IMR-90 (cell line): ENCODE data around the gene EYS. TPM values are rescaled to one million over a fixed set of nuclear protein-coding genes. Genes with fewer than 3 reads are reported as not detected.

Source experiments
- ATAC-seq: fragments of 200-7000 bp; cut with Tn5 transposase; 2 replicates; pipeline ENCODE4 v1.9.1; 2020; ENCODE audit warnings: low read depth, mild to moderate bottlenecking, moderate library complexity
- BruUV-seq: library from RNA; stranded (reverse); fragments of 400-500 nt; replicated peaks from 2 replicates; lab custom pipeline; 2021; lab: Mats Ljungman, UMichigan
- CTCF ChIA-PET: fragments of 300-600 bp; formaldehyde crosslinking; extraction: SDS; loops from one replicate; lab custom pipeline; 2021; ENCODE audit warnings: antibody characterized with exemption; lab: Yijun Ruan, JAX
- POLR2A ChIA-PET: fragments of 300-600 bp; sonication (Branson Sonifier 250); formaldehyde crosslinking; loops from one replicate; lab custom pipeline; 2022; ENCODE audit warnings: antibody characterized with exemption; ENCODE audit not compliant: unreplicated experiment; lab: Charles Lee
- DNase-seq: peaks from one replicate; pipeline ENCODE4 v3.0.0; 2013
- H2AFZ ChIP-seq: replicated peaks from 2 replicates; pipeline ENCODE3; 2013; ENCODE audit warnings: low read length, mild to moderate bottlenecking; ENCODE audit not compliant: poor library complexity
- H2AK5ac ChIP-seq: 2 replicates; pipeline ENCODE4 v1.6.1; 2013; ENCODE audit warnings: low read depth, low read length, inconsistent platforms
- H2AK9ac ChIP-seq: replicated peaks from 2 replicates; pipeline ENCODE3; 2013; ENCODE audit warnings: mild to moderate bottlenecking, low read depth, low read length, moderate library complexity; ENCODE audit not compliant: poor library complexity
- H2BK120ac ChIP-seq: 2 replicates; pipeline ENCODE4 v1.6.1; 2013; ENCODE audit warnings: low read depth, low read length, inconsistent platforms
- H2BK15ac ChIP-seq: 3 replicates; pipeline ENCODE4 v1.6.1; 2013; ENCODE audit warnings: low read depth, low read length, inconsistent platforms
- H2BK20ac ChIP-seq: 2 replicates; pipeline ENCODE4 v1.6.1; 2013; ENCODE audit warnings: low read depth, mild to moderate bottlenecking, inconsistent platforms, low read length, moderate library complexity
- H2BK5ac ChIP-seq: 2 replicates; pipeline ENCODE4 v1.6.1; 2013; ENCODE audit warnings: mild to moderate bottlenecking, low read depth, low read length, inconsistent platforms; ENCODE audit not compliant: poor library complexity, severe bottlenecking
- H3K14ac ChIP-seq: replicated peaks from 2 replicates; pipeline ENCODE4 v1.6.1; 2013; ENCODE audit warnings: low read depth, low read length, inconsistent platforms
- H3K18ac ChIP-seq: 2 replicates; pipeline ENCODE4 v1.6.1; 2013; ENCODE audit warnings: low read depth, low read length, control low read depth
- H3K23ac ChIP-seq: 2 replicates; pipeline ENCODE4 v1.6.1; 2013; ENCODE audit warnings: low read depth, low read length, inconsistent platforms
- H3K27ac ChIP-seq: 2 replicates; pipeline ENCODE4 v1.5.1; 2013; ENCODE audit warnings: mild to moderate bottlenecking, control low read depth, low read length; ENCODE audit not compliant: insufficient read depth
- H3K27me3 ChIP-seq: 2 replicates; pipeline ENCODE4 v1.6.1; 2013; ENCODE audit warnings: low read length; ENCODE audit not compliant: control insufficient read depth, insufficient read depth
- H3K36me3 ChIP-seq: 2 replicates; pipeline ENCODE4 v1.6.1; 2013; ENCODE audit warnings: low read length, mixed read lengths; ENCODE audit not compliant: control insufficient read depth, insufficient read depth
- H3K4ac ChIP-seq: 2 replicates; pipeline ENCODE4 v1.6.1; 2013; ENCODE audit warnings: low read depth, low read length, inconsistent platforms
- H3K4me1 ChIP-seq: 2 replicates; pipeline ENCODE4 v1.6.1; 2013; ENCODE audit warnings: low read length, mixed read lengths; ENCODE audit not compliant: control insufficient read depth, insufficient read depth
- H3K4me2 ChIP-seq: 2 replicates; pipeline ENCODE4 v1.6.1; 2013; ENCODE audit warnings: low read depth, mild to moderate bottlenecking, control low read depth, low read length, moderate library complexity
- H3K4me3 ChIP-seq: 2 replicates; pipeline ENCODE4 v1.5.1; 2013; ENCODE audit warnings: low read depth, mild to moderate bottlenecking, control low read depth, low read length, moderate library complexity; ENCODE audit not compliant: insufficient read depth
- H3K56ac ChIP-seq: 2 replicates; pipeline ENCODE4 v1.6.1; 2013; ENCODE audit warnings: low read length, inconsistent platforms; ENCODE audit not compliant: insufficient read depth; ENCODE audit errors: extremely low read depth
- H3K79me1 ChIP-seq, 2 experiments: 2 replicates each; pipeline ENCODE4 v1.6.1; 2013; ENCODE audit warnings: low read length in 2 of 2, inconsistent platforms in 1 of 2, low read depth in 1 of 2
- H3K9ac ChIP-seq: 2 replicates; pipeline ENCODE4 v1.6.1; 2013; ENCODE audit warnings: low read depth, low read length, control low read depth
- H3K9me1 ChIP-seq: 2 replicates; pipeline ENCODE4 v1.6.1; 2013; ENCODE audit warnings: low read length, inconsistent platforms; ENCODE audit not compliant: insufficient read depth
- H3K9me3 ChIP-seq: 2 replicates; pipeline ENCODE4 v1.6.1; 2013; ENCODE audit warnings: low read length; ENCODE audit not compliant: control insufficient read depth, insufficient read depth
- H4K20me1 ChIP-seq: 2 replicates; pipeline ENCODE4 v1.6.1; 2013; ENCODE audit warnings: low read length, inconsistent platforms; ENCODE audit not compliant: insufficient read depth
- H4K5ac ChIP-seq: 2 replicates; pipeline ENCODE4 v1.6.1; 2013; ENCODE audit warnings: mild to moderate bottlenecking, low read depth, low read length, control low read depth
- H4K8ac ChIP-seq, 2 experiments: 2 replicates each; pipeline ENCODE4 v1.6.1; 2013; ENCODE audit warnings: low read depth in 2 of 2, low read length in 2 of 2, control low read depth in 1 of 2, inconsistent platforms in 1 of 2
- H4K91ac ChIP-seq: 2 replicates; pipeline ENCODE4 v1.6.1; 2013; ENCODE audit warnings: low read depth, low read length, inconsistent platforms; ENCODE audit not compliant: insufficient read depth
- BHLHE40 ChIP-seq: fragments of 150-350 bp; IDR thresholded peaks from 2 replicates; pipeline ENCODE4 v1.6.1; 2016; ENCODE audit warnings: mild to moderate bottlenecking, low read depth, low read length
- CTCF ChIP-seq: conservative IDR thresholded peaks from 2 replicates; pipeline ENCODE4 v1.5.1; 2012; ENCODE audit warnings: mild to moderate bottlenecking, low read depth, low read length, improper control_type of control experiment
- ELK1 ChIP-seq: fragments of 150-350 bp; IDR thresholded peaks from 2 replicates; pipeline ENCODE4 v1.6.1; 2016; ENCODE audit warnings: low read depth, mild to moderate bottlenecking, low read length, moderate library complexity, borderline replicate concordance
- FOS ChIP-seq: fragments of 150-350 bp; IDR thresholded peaks from 2 replicates; pipeline ENCODE4 v1.6.1; 2016; ENCODE audit warnings: low read depth, low read length
- MAZ ChIP-seq: IDR thresholded peaks from 2 replicates; pipeline ENCODE4 v1.6.1; 2012; ENCODE audit warnings: low read depth, mild to moderate bottlenecking, low read length, improper control_type of control experiment, moderate library complexity, borderline replicate concordance
- POLR2A ChIP-seq: IDR thresholded peaks from 2 replicates; pipeline ENCODE4 v1.6.1; 2012; ENCODE audit warnings: mild to moderate bottlenecking, low read depth, low read length
- SMC3 ChIP-seq: fragments of 150-350 bp; IDR thresholded peaks from 2 replicates; pipeline ENCODE4 v1.6.1; 2016; ENCODE audit warnings: low read depth, mild to moderate bottlenecking, antibody characterized with exemption, low read length, moderate library complexity
- USF2 ChIP-seq: fragments of 150-350 bp; IDR thresholded peaks from 2 replicates; pipeline ENCODE4 v1.6.1; 2017; ENCODE audit warnings: mild to moderate bottlenecking, antibody characterized with exemption, low read length, low read depth
- WGBS, 2 experiments: methylation state at CpG; one replicate each; pipeline versions ENCODE4 v1.1.5 to v1.1.7; 2013; ENCODE audit warnings: missing lambda C conversion rate in 2 of 2; ENCODE audit not compliant: insufficient read length in 1 of 2; ENCODE audit errors: extremely low coverage in 2 of 2; 5-methylcytosine and 5-hydroxymethylcytosine counted together
- dilution Hi-C: fragments of 300-500 bp; cut with HindIII; formaldehyde crosslinking; loops from one replicate; pipeline ENCODE4 v1.14.3; 2018; ENCODE audit warnings: low sequenced_read_pairs; ENCODE audit not compliant: unreplicated experiment
- in situ Hi-C: fragments of 300-500 bp; cut with MboI; formaldehyde crosslinking; loops from 3 replicates; pipeline ENCODE4 v1.14.3; 2019; ENCODE audit warnings: low sequenced_read_pairs, inconsistent platforms, mixed read lengths
- intact Hi-C: fragments of 100-400 bp; cut with micrococcal nuclease; formaldehyde crosslinking; loops from 2 replicates; pipeline ENCODE4 v1.10.0; 2022
- polyA plus RNA-seq, 3 experiments: library from polyadenylated mRNA; depleted of rRNA; stranded (reverse); fragments of >200 nt; gene quantifications; 2 replicates each; pipeline ENCODE4 v1.2.3, GENCODE V29; 2012; ENCODE audit warnings: low replicate concordance in 1 of 3
- total RNA-seq: library from RNA; depleted of rRNA; stranded (reverse); fragments of >200 nt; gene quantifications from 2 replicates; pipeline ENCODE4 v1.2.3, GENCODE V29; 2012

Gene EYS
- total and polyA plus RNA-seq, 2 of the 4 experiments (the other 2 are of a cell fraction): under 0.01 TPM; not detected in 1

- no peak overlapping the region for H3K4ac ChIP-seq
- CTCF ChIA-PET: no interaction called here
- no peak overlapping the region for H3K18ac ChIP-seq
- DNase-seq (no peak), ATAC-seq (no peak)
- H3K14ac ChIP-seq: no peak overlapping the region
- no peaks in the 10 kb centered on the region for H3K9me1 ChIP-seq
- no peak overlapping the region for H3K4me2 ChIP-seq
- H2AK9ac ChIP-seq: no peak overlapping the region
- H3K36me3 ChIP-seq: no peaks in the 10 kb centered on the region
- in situ Hi-C loops (no loop called here), dilution Hi-C loops (no loop called here), intact Hi-C loops (no loop called here)
- H3K9ac ChIP-seq: no peak overlapping the region
- WGBS, 2 experiments: 20% methylated on average over 1 of the region's 2 CpGs; no CpG with 5 or more reads in 1 of the 2 experiments
- H2AFZ ChIP-seq: no peak overlapping the region
- no peak overlapping the region for H3K27ac ChIP-seq
- no peak for TF ChIP-seq FOS
- TF ChIP-seq SMC3: no peak
- no peak for TF ChIP-seq MAZ
- TF ChIP-seq CTCF: no peak
- no peak for TF ChIP-seq USF2
- TF ChIP-seq ELK1: no peak
- TF ChIP-seq BHLHE40: no peak
- TF ChIP-seq POLR2A: no peak
- H3K4me1 ChIP-seq: no peaks in the 10 kb centered on the region
- H2BK5ac ChIP-seq: no peak overlapping the region
- no peak overlapping the region for H3K23ac ChIP-seq
- H3K79me1 ChIP-seq: no peaks in the 10 kb centered on the region
- POLR2A ChIA-PET: no interaction called here
- no peak overlapping the region for H4K5ac ChIP-seq
- no peaks in the 10 kb centered on the region for H4K20me1 ChIP-seq
- no peak overlapping the region for H2BK20ac ChIP-seq
- no peaks in the 10 kb centered on the region for H3K9me3 ChIP-seq
- H3K56ac ChIP-seq: no peak overlapping the region
- H2BK15ac ChIP-seq: no peak overlapping the region
- H4K91ac ChIP-seq: no peak overlapping the region
- no peak overlapping the region for H4K8ac ChIP-seq
- H2AK5ac ChIP-seq: no peak overlapping the region
- H3K27me3 ChIP-seq: no peaks in the 10 kb centered on the region
- H3K4me3 ChIP-seq: no peak overlapping the region
- H2BK120ac ChIP-seq: no peak overlapping the region
- no TSS peak for BruUV-seq
These were observed 994.4 kb downstream of the EYS start for GRCh38 chr6:64712606-64713005.
